Measurements from ENCODE around the gene FNBP1L. TPM values are rescaled to one million over a fixed set of nuclear protein-coding genes. Genes with fewer than 3 reads are reported as not detected.

The FNBP1L gene
- total RNA-seq, 1 experiment from 2014 or later = 119 TPM

DNA sequence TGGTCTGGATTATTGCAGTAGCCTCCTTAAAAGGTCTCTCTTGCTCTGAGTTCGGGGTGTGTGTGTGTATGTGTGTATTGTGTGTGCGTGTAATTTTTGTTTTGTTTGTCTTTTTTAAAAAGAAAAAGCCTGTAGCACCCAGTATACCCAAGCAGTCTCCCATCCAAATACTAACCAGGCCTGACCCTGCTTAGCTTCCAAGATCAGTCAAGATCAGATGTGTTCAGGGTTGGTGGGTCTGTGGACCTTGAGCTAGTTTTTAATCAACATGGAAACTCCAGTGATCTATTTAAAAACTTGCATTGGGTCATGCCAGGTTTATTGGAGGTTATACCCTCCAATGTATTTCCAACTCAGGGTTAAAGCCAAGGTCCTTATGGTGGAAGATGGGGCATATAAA, 40.3 kb downstream of the FNBP1L start:
- Histone ChIP-seq H3T11ph (ENCODE audit: low read length) (no peak overlapping the region), H3K27me3 (ENCODE audit: insufficient read depth, low read length) (no peaks in the 10 kb centered on the region), H3K4ac (ENCODE audit: low read depth, low read length) (no peak overlapping the region), H2BK12ac (ENCODE audit: insufficient read length, low read depth, low read length) (no peak overlapping the region), H3K4me2 (ENCODE audit: insufficient read depth, insufficient read length, low read length) (no peak overlapping the region), H3K14ac (ENCODE audit: insufficient read depth, low read length) (no peak overlapping the region), H3K27ac (ENCODE audit: insufficient read length, low read depth, low read length) (no peak overlapping the region), H2AK5ac (ENCODE audit: insufficient read length, low read length) (no peak overlapping the region), H3K23me2 (ENCODE audit: insufficient read length, low read depth, low read length, poor library complexity, severe bottlenecking) (no peaks in the 10 kb centered on the region), H3K9me3 (ENCODE audit: control insufficient read depth, low read depth, low read length) (no peaks in the 10 kb centered on the region), H2BK120ac (ENCODE audit: low read depth, low read length, poor library complexity, severe bottlenecking) (no peak overlapping the region), H3K4me1 (ENCODE audit: insufficient read depth, low read length) (no peaks in the 10 kb centered on the region), H3K9ac (ENCODE audit: extremely low read depth, insufficient read length, low read length) (no peak overlapping the region), H4K8ac (replicated peaks; ENCODE audit: insufficient read length, low read depth, low read length) (no peak overlapping the region), H3K79me2 (ENCODE audit: insufficient read depth, low read length) (peaks cover 55% of the 10 kb centered on the region; the same call in 1 of the 2 replicates), H2BK15ac (ENCODE audit: low read depth, low read length) (no peak overlapping the region), H4K91ac (ENCODE audit: insufficient read length, low read depth, low read length) (no peak overlapping the region), H2BK20ac (ENCODE audit: low read depth, low read length, poor library complexity, severe bottlenecking) (no peak overlapping the region), H4K20me1 (ENCODE audit: control insufficient read depth, insufficient read depth, insufficient read length) (no peaks in the 10 kb centered on the region), H2AFZ (ENCODE audit: low read length) (no peak overlapping the region), H3K56ac (ENCODE audit: insufficient read length, low read depth, low read length) (no peak overlapping the region), H3K79me1 (ENCODE audit: insufficient read depth, low read depth, low read length, poor library complexity, severe bottlenecking) (peaks cover 17% of the 10 kb centered on the region), H3K18ac (ENCODE audit: insufficient read length, low read depth, low read length) (no peak overlapping the region), H2BK5ac (ENCODE audit: insufficient read length, low read length) (no peak overlapping the region), H4K5ac (ENCODE audit: insufficient read length, low read depth, low read length) (no peak overlapping the region), H3K23ac (ENCODE audit: insufficient read length, low read depth, low read length) (no peak overlapping the region)
- Mint-ChIP-seq H3K36me3 (ENCODE audit: insufficient read depth in 1 of 3, low read depth in 3 of 3) (peaks cover 2 to 5% (median 4%) of the 10 kb centered on the region in 3 experiments; a peak in 5 of 7 replicates), H3K4me3 (no peak overlapping the region), H3K27me3 (ENCODE audit: low read depth) (no peaks in the 10 kb centered on the region), H3K9me3 (no peaks in the 10 kb centered on the region), H3K4me1 (peaks cover 33 to 40% of the 10 kb centered on the region in 2 experiments), H3K27ac (peak overlapping the region in 1 of 3 experiments; percentile 87; a peak in 2 of 7 replicates)
- no peak for TF ChIP-seq CTCF (conservative IDR thresholded peaks at IDR 0.05)
- DNase-seq = no peak
- WGBS (ENCODE audit: extremely low coverage, insufficient read length, low lambda C conversion rate) = no CpG with 5 or more reads among the region's 2 CpGs
